B cell (primary cell): Measurements from ENCODE around the gene ADAM12.

ENCODE experiments used
- CTCF ChIP-seq: fragments of 200-600 bp; IDR thresholded peaks from one replicate; pipeline ENCODE4 v1.8.0; 2022; ENCODE audit warnings: antibody characterized with exemption, mild to moderate bottlenecking
- EZH2 ChIP-seq: IDR thresholded peaks from 2 replicates; pipeline ENCODE4 v1.6.1; 2012; ENCODE audit warnings: borderline replicate concordance, low read depth, mild to moderate bottlenecking, moderate library complexity, low read length; ENCODE audit not compliant: insufficient read depth, poor library complexity, severe bottlenecking

- TF ChIP-seq CTCF: no peak
- TF ChIP-seq EZH2: no peak
Observed at GRCh38 chr10:126252884-126253610, 135.2 kb downstream of the ADAM12 start.
